ENCODE results near the gene IL7R. TPM values are rescaled to one million over a fixed set of nuclear protein-coding genes. Genes with fewer than 3 reads are reported as not detected.
"Not testable (repeated sequence)": the region's sequence is repeated elsewhere in the genome, so short reads cannot be mapped to it uniquely, and the experiment has no call there.

IL7R gene
- total RNA-seq, 2 experiments from 2014 or later: 136 to 142 TPM

GRCh38 chr5:35842856-35843255 lies 13.8 kb upstream of the IL7R start:
- Mint-ChIP-seq H3K4me3 (no peak overlapping the region), H3K36me3 (ENCODE audit: low read depth) (peaks cover 62% of the 10 kb centered on the region), H3K4me1 (ENCODE audit: low read depth) (peaks cover 49% of the 10 kb centered on the region), H3K27ac (no peak overlapping the region), H3K27me3 (no peaks in the 10 kb centered on the region), H3K9me3 (peaks cover 44% of the 10 kb centered on the region)
- ChIA-PET POLR2A (interaction anchor here (0.7 to 1.4 kb wide), 3 partner anchors 11 to 353 kb away, joined by 3 to 4 read pairs (median 4); no protein-coding TSS in a partner anchor), CTCF (no interaction called here)
- ATAC-seq: no peak
- no peak for TF ChIP-seq CTCF (IDR thresholded peaks at IDR 0.05)
- intact Hi-C loops (cut with micrococcal nuclease): no loop called here
- DNase-seq: no peak

DNA sequence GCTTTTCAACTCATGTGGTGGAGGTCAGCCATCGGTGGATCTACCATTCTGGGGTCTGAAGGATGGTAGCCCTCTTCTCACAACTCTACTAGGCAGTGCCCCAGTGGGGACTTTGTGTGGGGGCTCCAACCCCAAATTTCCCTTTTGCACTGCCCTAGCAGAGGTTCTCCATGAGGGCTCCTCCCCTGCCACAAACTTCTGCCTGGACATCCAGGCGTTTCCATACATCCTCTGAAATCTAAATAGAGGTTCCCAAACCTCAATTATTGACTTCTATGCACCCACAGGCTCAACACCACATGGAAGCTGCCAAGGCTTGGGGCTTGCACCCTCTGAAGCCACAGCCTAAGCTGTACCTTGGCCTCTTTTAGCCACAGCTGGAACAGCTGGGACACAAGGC lies 11.2 kb upstream of the IL7R start:
- Mint-ChIP-seq H3K36me3 (ENCODE audit: low read depth) (peaks cover 62% of the 10 kb centered on the region), H3K4me1 (ENCODE audit: low read depth) (peaks cover 42% of the 10 kb centered on the region), H3K9me3 (peaks cover 44% of the 10 kb centered on the region)
- CTCF ChIA-PET; H3K27me3 Mint-ChIP-seq; H3K27ac Mint-ChIP-seq; H3K4me3 Mint-ChIP-seq; intact Hi-C loops (cut with micrococcal nuclease); ATAC-seq: not testable (repeated sequence)
- POLR2A ChIA-PET: interaction anchor here (0.9 kb wide), 2 partner anchors 9 to 218 kb away, joined by 3 to 4 read pairs; no protein-coding TSS in a partner anchor
- DNase-seq: peak; percentile 48

- Mint-ChIP-seq H3K27ac (peak overlapping the region; percentile 25), H3K36me3 (ENCODE audit: low read depth) (peaks cover 74% of the 10 kb centered on the region)
- POLR2A ChIA-PET: interaction anchor here (1.0 kb wide), 1 partner anchor 9 kb away, joined by 3 read pairs; the partner anchor contains the start of gene IL7R
Measured at GRCh38 chr5:35847491-35847890, 9.2 kb upstream of the IL7R start.

DNA sequence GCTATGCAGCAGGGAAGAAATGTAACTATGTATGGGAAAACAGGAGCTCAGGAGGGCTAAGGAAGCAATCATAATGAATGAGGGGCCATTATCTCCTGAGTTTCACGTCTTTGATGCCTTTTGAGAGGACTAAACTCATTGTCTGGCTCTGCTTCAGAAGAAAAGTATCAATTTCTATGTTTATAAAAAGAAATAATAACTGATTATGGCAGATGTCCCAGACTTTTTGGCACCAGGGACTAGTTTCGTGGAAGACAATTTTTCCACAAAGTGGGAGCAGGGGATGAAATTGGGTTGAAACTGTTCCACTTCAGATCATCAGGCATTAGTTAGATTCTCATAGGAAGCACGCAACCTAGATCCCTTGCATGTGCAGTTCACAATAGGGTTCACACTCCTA lies 8.7 kb upstream of the IL7R start:
- H3K27ac Mint-ChIP-seq: peak overlapping the region; percentile 25
- no peak overlapping the region for H3K4me3 Mint-ChIP-seq
- H3K9me3 Mint-ChIP-seq: peaks cover 44% of the 10 kb centered on the region
- H3K4me1 Mint-ChIP-seq (ENCODE audit: low read depth): peaks cover 55% of the 10 kb centered on the region
- ChIA-PET CTCF (no interaction called here), POLR2A (interaction anchor here (1.0 kb wide), 1 partner anchor 9 kb away, joined by 3 read pairs; the partner anchor contains the start of gene IL7R)
- H3K27me3 Mint-ChIP-seq: no peaks in the 10 kb centered on the region
- intact Hi-C loops (cut with micrococcal nuclease): no loop called here
- H3K36me3 Mint-ChIP-seq (ENCODE audit: low read depth): peaks cover 77% of the 10 kb centered on the region
- ATAC-seq (no peak), DNase-seq (no peak)
- TF ChIP-seq CTCF (IDR thresholded peaks at IDR 0.05): no peak

More at GRCh38 chr5:35847491-35847890, 9.2 kb upstream of the IL7R start:
- CTCF ChIA-PET: no interaction called here
- Mint-ChIP-seq H3K9me3 (peaks cover 44% of the 10 kb centered on the region), H3K4me1 (ENCODE audit: low read depth) (peaks cover 53% of the 10 kb centered on the region), H3K4me3 (no peak overlapping the region), H3K27me3 (no peaks in the 10 kb centered on the region)
- TF ChIP-seq CTCF (IDR thresholded peaks at IDR 0.05): no peak
- ATAC-seq (no peak), DNase-seq (no peak)
- intact Hi-C loops (cut with micrococcal nuclease): no loop called here

DNA sequence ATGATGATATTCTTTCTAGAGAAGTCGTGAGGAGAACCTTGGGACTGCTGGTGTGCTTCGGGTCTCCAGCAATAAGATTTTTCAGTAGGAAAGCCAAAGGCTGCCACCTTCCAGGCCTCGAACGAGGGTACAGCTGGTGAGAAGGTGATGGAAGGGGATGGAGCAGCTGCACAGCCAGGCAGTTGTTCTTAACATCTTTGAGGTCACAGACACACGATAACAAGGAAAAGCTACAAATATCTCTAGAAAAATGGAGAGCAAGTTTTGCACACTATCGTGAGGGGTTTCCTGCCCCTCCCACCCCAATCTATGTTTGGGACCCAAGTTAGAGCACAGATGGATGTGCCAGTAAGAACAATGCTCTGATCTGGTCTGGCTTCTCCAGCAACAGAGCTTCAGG lies 6.8 kb upstream of the IL7R start:
- peaks cover 85% of the 10 kb centered on the region for H3K36me3 Mint-ChIP-seq (ENCODE audit: low read depth)
- ChIA-PET CTCF (interaction anchor here (1.1 to 11.9 kb wide), 3 partner anchors 9 to 233 kb away, joined by 4 to 101 read pairs (median 16); partner anchors contain the start of gene SPEF2), POLR2A (interaction anchor here (0.6 to 15.5 kb wide), 7 partner anchors 10 to 307 kb away, joined by 3 to 253 read pairs (median 81); no protein-coding TSS in a partner anchor)
- intact Hi-C loops (cut with micrococcal nuclease): no loop called here
- H3K9me3 Mint-ChIP-seq: peaks cover 32% of the 10 kb centered on the region
- H3K4me3 Mint-ChIP-seq: no peak overlapping the region
- no peaks in the 10 kb centered on the region for H3K27me3 Mint-ChIP-seq
- peaks cover 59% of the 10 kb centered on the region for H3K4me1 Mint-ChIP-seq (ENCODE audit: low read depth)
- H3K27ac Mint-ChIP-seq: peak overlapping the region; percentile 99
- ATAC-seq: no peak
- TF ChIP-seq CTCF (IDR thresholded peaks at IDR 0.05): no peak
- no peak for DNase-seq
